ENCODE measurements around the gene BBS4. TPM values are rescaled to one million over a fixed set of nuclear protein-coding genes. Genes with fewer than 3 reads are reported as not detected.
"Not testable (repeated sequence)": the region's sequence is repeated elsewhere in the genome, so short reads cannot be mapped to it uniquely, and the experiment has no call there.

The BBS4 gene, protein sequence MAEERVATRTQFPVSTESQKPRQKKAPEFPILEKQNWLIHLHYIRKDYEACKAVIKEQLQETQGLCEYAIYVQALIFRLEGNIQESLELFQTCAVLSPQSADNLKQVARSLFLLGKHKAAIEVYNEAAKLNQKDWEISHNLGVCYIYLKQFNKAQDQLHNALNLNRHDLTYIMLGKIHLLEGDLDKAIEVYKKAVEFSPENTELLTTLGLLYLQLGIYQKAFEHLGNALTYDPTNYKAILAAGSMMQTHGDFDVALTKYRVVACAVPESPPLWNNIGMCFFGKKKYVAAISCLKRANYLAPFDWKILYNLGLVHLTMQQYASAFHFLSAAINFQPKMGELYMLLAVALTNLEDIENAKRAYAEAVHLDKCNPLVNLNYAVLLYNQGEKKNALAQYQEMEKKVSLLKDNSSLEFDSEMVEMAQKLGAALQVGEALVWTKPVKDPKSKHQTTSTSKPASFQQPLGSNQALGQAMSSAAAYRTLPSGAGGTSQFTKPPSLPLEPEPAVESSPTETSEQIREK
- total RNA-seq, result 10 to 100 TPM; 13.9 to 27.9 (median 19.0) TPM

DNA sequence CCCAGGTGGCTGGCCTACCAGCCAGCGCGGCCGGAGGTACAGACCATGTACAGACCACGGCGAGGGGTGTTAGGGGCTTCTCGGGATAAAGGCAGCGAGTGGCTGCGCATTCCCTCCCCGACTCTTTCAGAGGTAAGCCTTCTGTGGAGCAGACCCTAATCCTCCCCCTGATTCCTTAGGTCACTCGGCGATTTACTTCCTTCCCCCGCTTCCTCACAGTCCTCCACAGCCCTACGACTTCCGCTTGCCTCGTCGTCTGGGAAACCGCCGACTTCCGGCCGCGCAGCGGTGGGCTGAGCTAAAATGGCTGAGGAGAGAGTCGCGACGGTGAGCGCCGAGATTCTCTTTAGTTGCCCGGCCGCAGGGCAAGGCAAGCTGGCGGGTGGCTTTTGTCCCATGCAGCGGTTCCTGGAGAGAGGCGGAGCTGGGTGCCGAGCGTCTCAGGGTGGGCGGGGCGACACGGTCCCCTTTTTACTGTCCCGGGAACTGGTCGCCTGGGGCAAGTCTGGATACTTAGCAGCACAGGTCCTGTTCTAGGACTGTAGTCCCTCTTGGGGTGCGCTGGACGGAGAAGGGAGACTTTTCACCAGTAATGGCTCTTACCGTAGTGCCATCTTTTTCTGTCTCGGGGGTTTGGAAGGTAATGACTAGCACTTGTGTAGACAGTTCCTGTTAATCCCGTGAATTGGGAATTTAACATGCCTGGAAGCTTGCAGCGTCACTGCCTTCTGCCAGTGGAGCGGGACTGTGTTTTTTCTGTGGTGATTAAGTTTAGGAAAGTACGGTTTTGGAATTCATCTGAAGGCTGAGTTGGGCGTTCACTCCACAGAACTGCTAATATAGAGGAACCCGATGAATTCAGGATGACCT is at the start of gene BBS4, which contains the start of gene HIGD2B:
Gene BBS4, plus strand, starts transcription at position 283 of the 870 bp plus-strand sequence. Its CDS starts 21 bp downstream, at position 304.
Gene HIGD2B, minus strand, starts transcription at position 258 of the 870 bp plus-strand sequence. CDS start 9,808 bp downstream, outside the sequence.
- H3K27me3 ChIP-seq, result no peaks in the 10 kb centered on the region
- H3K4me3 ChIP-seq, result peak within 1 kb of the TSS; percentile 66 to 83 (median 73)
- no peaks in the 10 kb centered on the region for H3K36me3 ChIP-seq
- intact Hi-C loops (cut with DNase I), result loop anchor here (10.0 kb wide), 1 partner anchor 211 kb away; the partner anchor contains the start of gene ARIH1
- H3K27ac ChIP-seq (replicated peaks in 1 of 4), result peak within 1 kb of the TSS; percentile 85 to 93 (median 90)
- no peaks in the 10 kb centered on the region for H3K9me3 ChIP-seq
- TF ChIP-seq, protein P1, sequence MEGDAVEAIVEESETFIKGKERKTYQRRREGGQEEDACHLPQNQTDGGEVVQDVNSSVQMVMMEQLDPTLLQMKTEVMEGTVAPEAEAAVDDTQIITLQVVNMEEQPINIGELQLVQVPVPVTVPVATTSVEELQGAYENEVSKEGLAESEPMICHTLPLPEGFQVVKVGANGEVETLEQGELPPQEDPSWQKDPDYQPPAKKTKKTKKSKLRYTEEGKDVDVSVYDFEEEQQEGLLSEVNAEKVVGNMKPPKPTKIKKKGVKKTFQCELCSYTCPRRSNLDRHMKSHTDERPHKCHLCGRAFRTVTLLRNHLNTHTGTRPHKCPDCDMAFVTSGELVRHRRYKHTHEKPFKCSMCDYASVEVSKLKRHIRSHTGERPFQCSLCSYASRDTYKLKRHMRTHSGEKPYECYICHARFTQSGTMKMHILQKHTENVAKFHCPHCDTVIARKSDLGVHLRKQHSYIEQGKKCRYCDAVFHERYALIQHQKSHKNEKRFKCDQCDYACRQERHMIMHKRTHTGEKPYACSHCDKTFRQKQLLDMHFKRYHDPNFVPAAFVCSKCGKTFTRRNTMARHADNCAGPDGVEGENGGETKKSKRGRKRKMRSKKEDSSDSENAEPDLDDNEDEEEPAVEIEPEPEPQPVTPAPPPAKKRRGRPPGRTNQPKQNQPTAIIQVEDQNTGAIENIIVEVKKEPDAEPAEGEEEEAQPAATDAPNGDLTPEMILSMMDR (IDR thresholded peaks at IDR 0.05), result no peak
- TF ChIP-seq EP300 (IDR thresholded peaks at IDR 0.05) (no peak), POLR2AphosphoS5 (IDR thresholded peaks at IDR 0.05) (peak; percentile 83 to 86), POLR2A (IDR thresholded peaks at IDR 0.05; ENCODE audit: low read depth) (peak; percentile 3)
- peak; percentile 97 for DNase-seq (ENCODE audit: extremely low spot score)
- 0% methylated on average over 24 of the region's 49 CpGs for WGBS
- peaks cover 15 to 18% (median 16%) of the 10 kb centered on the region in 4 donors for H3K4me1 ChIP-seq

DNA sequence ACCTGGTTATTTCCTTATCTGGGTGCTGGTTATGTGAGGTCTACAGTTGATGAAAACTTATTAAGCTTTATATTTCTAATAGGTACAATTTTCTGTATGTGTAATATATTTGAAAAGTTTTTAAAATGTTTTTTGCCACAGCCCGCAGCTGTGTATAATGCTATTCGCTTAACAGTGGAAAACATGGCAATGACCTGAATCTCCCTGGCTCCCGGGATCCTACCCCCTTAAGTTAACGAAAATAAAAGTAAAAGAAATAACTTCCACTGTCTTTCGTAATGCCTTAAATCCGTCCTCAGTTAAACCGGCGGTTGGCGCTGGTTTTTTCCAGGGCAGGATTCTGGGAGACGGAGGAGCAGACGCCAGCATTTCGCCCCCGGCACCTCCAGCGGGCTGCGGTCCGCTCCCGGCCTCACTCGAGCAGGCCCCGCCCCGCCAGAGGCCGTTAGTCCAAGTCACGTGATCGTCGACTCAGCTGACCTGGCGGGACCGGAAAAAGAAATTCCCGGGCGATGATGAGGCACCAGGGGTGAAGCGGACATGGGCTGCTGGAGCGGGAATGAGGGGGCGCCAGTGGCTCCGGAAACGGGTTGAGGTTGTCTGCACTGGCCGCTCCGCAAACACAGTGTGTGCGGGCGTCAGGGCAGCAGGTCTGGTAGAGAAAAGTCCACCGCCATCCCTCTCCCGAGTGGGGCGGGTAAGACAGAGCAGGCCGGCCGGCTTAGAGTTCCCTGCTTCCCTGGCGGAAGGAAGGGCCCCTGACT is 49.3 kb upstream of the BBS4 start:
- Histone ChIP-seq H3K27ac (replicated peaks in 1 of 4) (peak overlapping the region in 2 of 4 donors; percentile 49 to 73), H3K4me3 (peak overlapping the region; percentile 30 to 55 (median 42))
- H3K36me3 ChIP-seq; intact Hi-C loops (cut with DNase I); H3K9me3 ChIP-seq; H3K27me3 ChIP-seq; DNase-seq (ENCODE audit: extremely low spot score); H3K4me1 ChIP-seq: not testable (repeated sequence)
- WGBS, result no CpG with 5 or more reads among the region's 43 CpGs

DNA sequence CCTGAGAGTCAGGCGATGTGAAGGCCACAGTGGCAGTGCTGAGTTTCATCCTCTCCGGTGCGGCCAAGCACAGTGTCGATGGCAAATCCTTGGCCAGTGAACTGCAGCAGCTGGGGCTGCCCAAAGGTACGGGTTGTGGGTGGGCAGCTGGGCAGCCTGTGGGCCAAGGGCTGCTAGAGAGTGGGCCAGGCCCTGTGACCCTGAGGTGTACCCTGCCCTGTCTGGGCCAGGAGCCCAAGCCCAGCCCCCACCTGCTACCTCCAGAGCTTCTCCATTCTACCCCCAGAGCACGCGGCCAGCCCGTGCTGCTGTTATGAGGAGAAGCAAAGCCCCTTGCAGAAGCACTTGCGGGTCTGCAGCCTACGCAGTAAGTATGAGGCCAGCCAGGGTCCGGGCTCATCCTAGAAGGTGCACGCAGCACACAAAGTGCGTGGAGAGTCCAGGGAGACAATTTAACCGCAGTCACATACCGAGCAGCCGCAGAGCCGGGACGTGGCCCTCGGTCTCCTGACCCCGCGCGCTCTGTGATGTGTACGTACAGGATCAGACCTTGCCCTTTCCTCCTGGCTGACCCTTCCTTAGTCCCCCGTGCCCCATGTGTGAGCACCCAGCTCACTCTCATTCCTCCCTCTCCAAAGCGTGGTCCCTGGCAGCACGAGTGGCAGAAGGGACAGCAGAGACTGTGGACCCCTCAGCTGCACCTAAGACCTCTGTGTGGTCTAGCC is 46.1 kb upstream of the BBS4 start:
- H3K9me3 ChIP-seq; DNase-seq (ENCODE audit: extremely low spot score); H3K27ac ChIP-seq (replicated peaks in 1 of 4); H3K27me3 ChIP-seq; intact Hi-C loops (cut with DNase I); H3K4me3 ChIP-seq; H3K36me3 ChIP-seq; H3K4me1 ChIP-seq: not testable (repeated sequence)
- no CpG with 5 or more reads among the region's 26 CpGs for WGBS

DNA sequence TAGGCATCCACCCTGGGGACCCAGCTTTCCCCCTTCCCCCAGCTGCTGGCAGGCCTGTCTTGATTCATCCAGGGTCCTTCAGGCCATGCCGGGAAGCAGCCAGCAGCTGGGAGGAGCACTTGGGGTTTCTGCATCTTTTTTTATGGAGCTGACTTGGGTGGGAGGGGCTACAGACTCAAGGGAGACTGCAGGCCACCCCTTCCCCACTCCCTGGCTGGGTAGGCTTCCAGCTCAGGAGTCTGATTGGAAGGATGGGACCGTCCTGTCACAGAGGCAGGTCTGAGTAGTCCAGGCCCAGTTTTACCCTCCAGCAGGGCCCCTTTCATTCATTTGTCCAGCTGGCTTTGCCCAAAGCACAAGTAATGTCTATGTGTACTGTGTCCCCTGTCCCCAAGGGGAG is 43.7 kb upstream of the BBS4 start:
- H3K27ac ChIP-seq (replicated peaks in 1 of 4); H3K4me3 ChIP-seq; H3K27me3 ChIP-seq; H3K4me1 ChIP-seq; DNase-seq (ENCODE audit: extremely low spot score); intact Hi-C loops (cut with DNase I); H3K9me3 ChIP-seq; H3K36me3 ChIP-seq: not testable (repeated sequence)
- WGBS, result no CpG with 5 or more reads among the region's 2 CpGs

DNA sequence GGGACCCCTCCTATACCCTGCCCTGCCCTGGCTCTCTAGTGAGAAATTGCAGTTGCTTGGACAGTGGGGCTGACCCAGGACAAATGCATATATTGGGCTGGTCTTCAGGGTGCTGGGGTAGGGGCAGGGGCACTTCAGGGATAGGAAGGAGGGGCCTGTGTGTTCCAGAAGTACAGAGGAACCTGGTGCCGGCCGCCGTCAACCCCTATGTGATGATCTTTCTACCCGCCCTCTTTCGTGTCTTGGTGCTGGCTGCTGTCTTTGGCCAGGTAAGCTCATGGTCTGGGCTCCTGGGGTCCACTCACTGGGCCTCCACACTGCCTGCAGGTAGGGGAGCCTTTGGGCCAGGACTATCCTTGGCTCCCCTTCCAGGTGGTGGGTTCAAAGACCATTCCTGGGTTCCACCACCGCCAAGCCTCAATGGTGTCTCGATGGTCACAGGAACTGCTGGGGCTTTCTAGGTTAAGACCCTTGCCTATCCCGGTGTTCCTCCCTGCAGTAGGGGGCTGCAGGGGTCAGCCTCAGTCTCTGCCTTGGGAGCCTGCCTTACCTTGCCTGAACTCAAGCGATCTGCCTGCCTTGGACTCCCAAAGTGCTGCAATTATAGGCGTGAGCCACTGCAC is 37.3 kb upstream of the BBS4 start:
- H3K9me3 ChIP-seq; H3K27me3 ChIP-seq; H3K4me3 ChIP-seq; H3K4me1 ChIP-seq; intact Hi-C loops (cut with DNase I); DNase-seq (ENCODE audit: extremely low spot score); H3K36me3 ChIP-seq; H3K27ac ChIP-seq (replicated peaks in 1 of 4): not testable (repeated sequence)
- 76% methylated on average over 4 of the region's 10 CpGs for WGBS

DNA sequence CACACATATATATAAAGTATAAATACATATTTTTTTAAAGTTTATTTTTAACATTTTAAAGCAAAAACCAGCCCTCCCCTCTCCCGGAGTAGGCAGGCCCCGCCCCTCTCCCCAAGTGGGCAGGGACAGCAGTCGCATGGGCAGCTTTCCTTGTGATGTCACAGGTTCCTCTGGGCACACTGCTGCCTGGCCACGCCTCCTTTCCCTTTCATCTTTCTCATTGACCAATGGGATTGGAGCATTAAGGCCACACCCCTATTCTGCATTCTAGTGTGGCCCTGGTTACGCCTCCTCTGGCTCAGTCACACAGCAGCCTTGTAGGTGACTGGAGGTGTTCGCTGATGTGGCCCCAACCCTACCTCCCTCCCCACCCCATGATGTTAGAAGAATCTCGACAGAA is 31.6 kb upstream of the BBS4 start, which contains the start of gene GOLGA6B:
Gene GOLGA6B, plus strand, starts transcription at position 301 of the 400 bp plus-strand sequence. Its CDS starts 41 bp downstream, at position 342.
- intact Hi-C loops (cut with DNase I); H3K27me3 ChIP-seq; H3K4me1 ChIP-seq; H3K4me3 ChIP-seq; H3K27ac ChIP-seq (replicated peaks in 1 of 4); H3K9me3 ChIP-seq; DNase-seq (ENCODE audit: extremely low spot score); H3K36me3 ChIP-seq: not testable (repeated sequence)
- WGBS, result no CpG with 5 or more reads among the region's 7 CpGs

DNA sequence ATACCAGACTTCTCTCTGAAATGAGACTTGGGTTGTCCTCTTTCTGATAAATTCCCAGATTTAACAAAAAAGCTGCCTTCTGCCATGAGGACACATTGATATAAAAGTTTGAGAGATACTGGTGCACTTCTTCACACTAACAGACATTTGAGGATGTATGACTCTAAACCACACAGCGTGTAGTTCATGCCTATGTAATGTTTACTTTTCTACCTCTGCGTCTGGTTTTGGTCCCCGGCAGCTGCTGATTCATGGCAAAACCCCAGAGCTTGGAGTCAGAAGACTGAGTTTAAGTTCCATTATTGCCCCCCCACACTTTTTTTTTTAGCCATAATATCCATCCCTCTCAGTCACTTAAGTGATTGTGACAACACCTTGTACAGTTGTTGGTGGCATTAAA is 30.0 kb upstream of the BBS4 start:
- H3K9me3 ChIP-seq; DNase-seq (ENCODE audit: extremely low spot score); H3K4me1 ChIP-seq; H3K27ac ChIP-seq (replicated peaks in 1 of 4); intact Hi-C loops (cut with DNase I); H3K27me3 ChIP-seq; H3K36me3 ChIP-seq; H3K4me3 ChIP-seq: not testable (repeated sequence)
- no CpG with 5 or more reads among the region's 3 CpGs for WGBS

DNA sequence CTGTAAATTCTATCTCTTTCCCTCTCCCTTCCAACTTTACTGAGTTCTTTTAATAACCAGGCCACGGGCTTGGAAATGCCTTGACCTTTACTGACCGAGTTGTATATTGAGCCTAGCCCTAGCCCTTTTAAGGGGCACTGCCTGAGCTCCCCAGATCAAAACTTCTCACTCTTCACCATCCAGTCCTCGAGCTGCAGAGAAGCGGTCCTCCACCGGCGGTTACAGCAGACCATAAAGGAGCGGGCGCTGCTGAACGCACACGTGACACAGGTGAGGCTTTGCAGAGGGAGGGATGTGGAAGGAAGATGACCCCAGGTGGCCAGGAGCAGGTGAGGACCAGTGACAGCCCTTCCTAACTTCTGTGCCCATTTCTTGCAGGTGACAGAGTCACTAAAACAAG is 24.9 kb upstream of the BBS4 start:
- H3K27ac ChIP-seq (replicated peaks in 1 of 4); H3K4me1 ChIP-seq; H3K36me3 ChIP-seq; H3K27me3 ChIP-seq; DNase-seq (ENCODE audit: extremely low spot score); H3K4me3 ChIP-seq; intact Hi-C loops (cut with DNase I); H3K9me3 ChIP-seq: not testable (repeated sequence)
- WGBS, result 95% methylated on average over 9 of the region's 10 CpGs

DNA sequence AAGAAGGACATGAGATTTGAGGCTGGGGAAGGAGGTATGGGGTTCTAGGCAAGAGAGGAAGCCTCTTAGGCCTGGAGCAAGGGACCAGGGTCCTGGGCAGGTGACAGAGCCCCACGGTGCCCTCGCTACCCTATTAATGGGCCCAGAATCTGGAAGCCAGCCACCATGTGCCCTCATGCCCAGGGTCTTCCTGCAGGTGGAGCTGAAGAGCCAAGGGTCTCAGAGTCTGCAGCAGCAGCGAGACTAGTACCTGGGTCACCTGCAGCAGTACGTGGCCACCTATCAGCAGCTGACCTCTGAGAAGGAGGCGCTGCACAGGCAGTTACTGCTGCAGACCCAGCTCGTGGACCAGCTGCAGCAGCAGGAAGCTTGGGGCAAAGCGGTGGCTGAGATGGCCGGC is 22.1 kb upstream of the BBS4 start:
- H3K9me3 ChIP-seq; H3K27me3 ChIP-seq; H3K4me3 ChIP-seq; H3K27ac ChIP-seq (replicated peaks in 1 of 4); DNase-seq (ENCODE audit: extremely low spot score); H3K4me1 ChIP-seq; intact Hi-C loops (cut with DNase I); H3K36me3 ChIP-seq: not testable (repeated sequence)
- WGBS, result no CpG with 5 or more reads among the region's 8 CpGs

Data from esophagus muscularis mucosa (tissue), 4 donors.